Small intestine (tissue), 7 donors: ENCODE measurements around the gene SLAIN1. TPM values are rescaled to one million over a fixed set of nuclear protein-coding genes. Genes with fewer than 3 reads are reported as not detected.
A peak's percentile ranks its signal among the peaks of the same experiment; 100 is the strongest.

Source experiments
- DNase-seq, 2 donors: peaks; one replicate each; pipeline versions ENCODE4 v3.0.0 to v3.0.0-alpha.2; 2013
- FAIRE-seq: peaks from 2 replicates; lab custom pipeline; 2012; peaks lifted over from hg19 to GRCh38; lab: Jason Lieb, UNC
- H3K27ac ChIP-seq, 3 donors: one replicate each; pipeline ENCODE4 v1.5.1; 2013; ENCODE audit warnings: low read length in 2 of 3, mild to moderate bottlenecking in 2 of 3, control low read depth in 1 of 3, inconsistent platforms in 1 of 3, low read depth in 1 of 3, moderate library complexity in 1 of 3
- H3K27me3 ChIP-seq, 3 donors: one replicate each; pipeline ENCODE4 v1.6.1; 2013; ENCODE audit warnings: low read length in 3 of 3, inconsistent platforms in 1 of 3; ENCODE audit not compliant: control insufficient read depth in 3 of 3, insufficient read depth in 3 of 3
- H3K36me3 ChIP-seq, 3 donors: one replicate each; pipeline ENCODE4 v1.6.1; 2013; ENCODE audit warnings: low read length in 3 of 3, inconsistent platforms in 1 of 3, low read depth in 1 of 3, mild to moderate bottlenecking in 1 of 3, moderate library complexity in 1 of 3; ENCODE audit not compliant: control insufficient read depth in 3 of 3, insufficient read depth in 2 of 3
- H3K4me1 ChIP-seq, 3 donors: one replicate each; pipeline ENCODE4 v1.6.1; 2013; ENCODE audit warnings: low read length in 2 of 3, inconsistent platforms in 1 of 3, low read depth in 1 of 3, mild to moderate bottlenecking in 1 of 3, moderate library complexity in 1 of 3; ENCODE audit not compliant: control insufficient read depth in 3 of 3, insufficient read depth in 2 of 3
- H3K4me3 ChIP-seq, 3 donors: one replicate each; pipeline ENCODE4 v1.5.1; 2013; ENCODE audit warnings: low read length in 3 of 3, control low read depth in 1 of 3, inconsistent platforms in 1 of 3, low read depth in 1 of 3, mild to moderate bottlenecking in 1 of 3, moderate library complexity in 1 of 3
- H3K9me3 ChIP-seq, 2 donors: one replicate each; pipeline ENCODE4 v1.6.1; 2013; ENCODE audit warnings: low read depth in 1 of 2, low read length in 1 of 2; ENCODE audit not compliant: control insufficient read depth in 2 of 2, insufficient read depth in 1 of 2
- WGBS, 3 donors: extraction: QIAGEN DNeasy Blood & Tissue Kit; methylation state at CpG; one replicate each; pipeline ENCODE4 v1.1.7; 2013; 5-methylcytosine and 5-hydroxymethylcytosine counted together
- polyA plus RNA-seq, 4 donors: library from polyadenylated mRNA; stranded (reverse) in 3 of 4; unstranded in 1 of 4; fragments of 200-250 nt in 3 of 4; fragments of 120-200 nt in 1 of 4; gene quantifications; one replicate each; pipeline versions ENCODE4 v1.2.1 to v1.2.3, GENCODE V29; 2013
- donor health status: healthy with polysubstance abuse.
- donor health status: control.
- donor health status: control.
- donor health status: Bipolar disorder and iron deficiency.
- donor health status: healthy.

The SLAIN1 gene
- polyA plus RNA-seq, 4 donors: 1.3 to 9.5 (median 3.7) TPM

DNA sequence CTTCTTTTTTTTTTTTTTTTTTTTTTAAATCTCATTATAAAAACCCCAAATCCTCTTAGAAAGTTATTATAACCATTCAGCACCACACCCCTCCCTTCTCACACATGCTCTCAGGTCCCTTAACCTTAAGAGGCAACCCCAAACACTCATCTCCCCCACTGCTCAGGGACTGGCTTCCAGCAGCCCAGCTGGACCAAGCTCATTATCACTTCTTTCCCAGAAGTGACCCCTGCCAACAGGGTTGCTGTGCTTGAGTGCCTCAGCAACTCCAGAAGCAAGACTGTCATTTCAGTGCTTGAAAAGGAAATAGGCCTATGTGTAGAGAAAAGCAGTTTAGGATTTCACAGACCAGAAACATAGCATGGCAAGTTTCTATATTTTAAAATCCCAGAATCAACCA is 84.3 kb downstream of the SLAIN1 start:
- no peaks in the 10 kb centered on the region for H3K36me3 ChIP-seq
- DNase-seq (no peak), FAIRE-seq (no peak)

DNA sequence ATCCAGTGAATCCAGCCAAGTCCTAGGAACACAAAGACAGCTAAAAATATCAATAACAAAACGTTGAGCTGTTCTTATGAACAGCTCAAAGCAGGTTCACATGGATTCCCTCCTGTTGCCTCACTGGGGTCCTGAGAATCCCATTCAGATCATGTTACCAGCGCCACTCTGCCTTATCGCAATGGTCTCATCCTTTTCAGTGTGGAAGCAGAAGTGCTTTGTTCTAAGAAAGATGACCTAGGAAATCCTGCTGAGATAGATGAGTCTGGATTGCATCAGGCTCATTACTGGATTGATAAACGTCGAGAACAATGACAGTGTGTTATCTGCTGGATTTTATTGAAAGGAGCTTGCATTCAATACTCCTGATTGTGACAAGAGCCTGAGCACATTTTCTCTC is 87.0 kb downstream of the SLAIN1 start:
- 45 to 67% (median 51%) methylated on average over 5 of the region's 5 CpGs for WGBS, 3 donors
- FAIRE-seq (no peak), DNase-seq (no peak)
- peaks cover 0 to 6% (median 0%) of the 10 kb centered on the region in 3 donors for H3K4me1 ChIP-seq
- H3K27me3 ChIP-seq: no peaks in the 10 kb centered on the region
- no peak overlapping the region for H3K4me3 ChIP-seq
- H3K36me3 ChIP-seq: no peaks in the 10 kb centered on the region
- H3K9me3 ChIP-seq: no peaks in the 10 kb centered on the region
- H3K27ac ChIP-seq: no peak overlapping the region

More for the DNA sequence above, 84.3 kb downstream of the SLAIN1 start:
- Histone ChIP-seq H3K9me3 (no peaks in the 10 kb centered on the region), H3K27ac (no peak overlapping the region), H3K27me3 (no peaks in the 10 kb centered on the region), H3K4me3 (no peak overlapping the region), H3K4me1 (peaks cover 0 to 6% (median 0%) of the 10 kb centered on the region in 3 donors)

DNA sequence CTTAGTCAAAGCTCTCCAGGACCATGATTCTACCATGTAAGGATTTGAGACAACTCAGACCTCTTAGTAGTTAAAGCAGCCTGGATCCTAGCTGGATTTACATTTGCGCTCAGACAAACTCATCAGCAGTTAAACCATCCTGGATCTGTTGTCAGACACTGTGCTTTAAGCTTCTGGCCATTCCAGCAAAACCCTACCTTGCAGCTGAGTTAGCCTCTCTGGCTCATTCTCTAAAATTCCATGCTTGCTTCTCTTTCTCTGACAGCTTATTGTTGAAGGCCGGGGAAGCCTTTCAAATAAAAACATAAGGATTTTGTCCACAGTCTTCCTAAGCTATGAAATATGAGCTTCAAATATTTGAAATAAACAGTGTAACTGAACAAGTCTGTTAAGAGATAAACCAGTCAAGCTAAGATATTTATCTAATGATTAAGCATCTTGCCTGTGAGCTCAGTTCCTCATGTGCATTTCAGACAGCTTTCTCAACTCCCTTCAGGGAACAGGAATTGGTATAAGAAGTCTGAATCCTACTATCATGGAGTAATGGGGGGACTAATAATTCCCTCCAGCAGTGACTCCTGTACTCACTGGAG is 89.3 kb downstream of the SLAIN1 start:
- Histone ChIP-seq H3K27me3 (no peaks in the 10 kb centered on the region), H3K27ac (no peak overlapping the region), H3K4me1 (no peaks in the 10 kb centered on the region), H3K4me3 (no peak overlapping the region), H3K36me3 (no peaks in the 10 kb centered on the region), H3K9me3 (peaks cover 2 to 15% of the 10 kb centered on the region in 2 donors)
- no peak for FAIRE-seq
- no peak for DNase-seq
- WGBS, 3 donors: 74 to 89% (median 78%) methylated on average over 2 of the region's 2 CpGs

DNA sequence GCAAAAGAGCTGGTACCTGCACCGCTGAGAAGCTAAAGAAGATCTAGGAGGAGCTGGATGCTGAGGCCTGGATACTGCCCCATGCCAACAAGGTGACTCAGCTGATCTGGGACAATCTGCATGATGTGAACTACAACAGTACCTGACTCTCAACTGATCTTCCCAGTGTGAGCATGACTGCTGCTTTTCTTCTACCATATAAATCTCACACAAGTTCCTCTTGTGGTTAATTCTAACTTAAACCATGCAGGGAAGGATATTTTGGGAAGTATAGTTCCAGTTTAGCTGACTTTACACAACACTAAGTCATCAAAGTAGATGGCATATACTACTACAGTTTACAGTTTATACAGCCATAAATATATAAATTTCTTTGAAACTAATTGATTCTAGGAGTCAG is 91.9 kb downstream of the SLAIN1 start:
- WGBS, 3 donors: 86 to 93% (median 90%) methylated on average over 1 of the region's 1 CpG
- FAIRE-seq: no peak

DNA sequence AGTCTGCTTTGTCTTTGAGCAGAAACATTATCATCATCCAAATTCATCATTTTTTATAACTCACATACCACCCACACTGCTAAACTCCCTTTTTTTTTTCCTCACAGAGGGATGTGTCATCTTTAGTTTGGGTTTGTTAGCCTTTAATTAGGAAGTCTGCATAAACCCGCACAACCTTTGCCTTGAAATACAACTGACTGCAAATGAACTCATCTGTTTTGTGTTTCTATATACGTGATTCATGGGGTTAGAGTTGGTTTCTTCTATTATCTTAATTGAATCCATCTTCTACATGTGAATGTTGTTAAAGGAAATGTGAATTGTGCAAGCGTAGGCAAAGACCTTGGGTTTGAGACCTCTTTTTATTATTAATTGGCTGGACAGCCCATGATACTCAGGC is 102.7 kb downstream of the SLAIN1 start:
- Histone ChIP-seq H3K4me3 (no peak overlapping the region), H3K27ac (no peak overlapping the region), H3K9me3 (no peaks in the 10 kb centered on the region), H3K4me1 (no peaks in the 10 kb centered on the region), H3K36me3 (no peaks in the 10 kb centered on the region), H3K27me3 (no peaks in the 10 kb centered on the region)
- FAIRE-seq: no peak
- DNase-seq: no peak
- WGBS, 3 donors: 68 to 80% (median 69%) methylated on average over 3 of the region's 3 CpGs

More for the DNA sequence above, 91.9 kb downstream of the SLAIN1 start:
- Histone ChIP-seq H3K27ac (no peak overlapping the region), H3K9me3 (peaks cover 2 to 15% of the 10 kb centered on the region in 2 donors), H3K4me3 (no peak overlapping the region), H3K4me1 (no peaks in the 10 kb centered on the region), H3K36me3 (no peaks in the 10 kb centered on the region), H3K27me3 (no peaks in the 10 kb centered on the region)
- DNase-seq: no peak

DNA sequence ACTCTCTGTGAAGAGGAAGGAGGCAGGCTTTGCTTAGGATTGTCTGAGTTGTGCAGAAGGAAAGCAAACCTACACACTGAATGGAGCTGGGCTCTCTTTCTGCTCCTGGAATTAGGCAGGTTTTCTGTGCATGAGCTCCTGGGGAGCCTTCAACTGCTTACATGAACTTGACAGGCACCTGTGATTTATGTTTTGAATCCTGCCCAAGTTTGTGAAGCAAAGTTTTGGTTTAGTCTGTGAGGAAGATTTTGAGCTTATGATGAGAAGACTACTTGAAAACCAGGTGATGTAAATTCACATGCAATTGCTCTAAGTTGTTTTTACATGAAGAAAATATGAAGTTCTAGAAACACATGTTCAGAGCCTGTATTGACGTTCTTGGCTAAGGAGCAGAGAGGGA is 109.0 kb downstream of the SLAIN1 start:
- H3K9me3 ChIP-seq: no peaks in the 10 kb centered on the region
- H3K4me3 ChIP-seq: no peak overlapping the region
- H3K27me3 ChIP-seq: no peaks in the 10 kb centered on the region
- H3K27ac ChIP-seq: no peak overlapping the region
- no peak for FAIRE-seq
- H3K4me1 ChIP-seq: no peaks in the 10 kb centered on the region
- DNase-seq: no peak
- no peaks in the 10 kb centered on the region for H3K36me3 ChIP-seq
- WGBS, 3 donors: 71 to 88% (median 82%) methylated on average over 1 of the region's 1 CpG

DNA sequence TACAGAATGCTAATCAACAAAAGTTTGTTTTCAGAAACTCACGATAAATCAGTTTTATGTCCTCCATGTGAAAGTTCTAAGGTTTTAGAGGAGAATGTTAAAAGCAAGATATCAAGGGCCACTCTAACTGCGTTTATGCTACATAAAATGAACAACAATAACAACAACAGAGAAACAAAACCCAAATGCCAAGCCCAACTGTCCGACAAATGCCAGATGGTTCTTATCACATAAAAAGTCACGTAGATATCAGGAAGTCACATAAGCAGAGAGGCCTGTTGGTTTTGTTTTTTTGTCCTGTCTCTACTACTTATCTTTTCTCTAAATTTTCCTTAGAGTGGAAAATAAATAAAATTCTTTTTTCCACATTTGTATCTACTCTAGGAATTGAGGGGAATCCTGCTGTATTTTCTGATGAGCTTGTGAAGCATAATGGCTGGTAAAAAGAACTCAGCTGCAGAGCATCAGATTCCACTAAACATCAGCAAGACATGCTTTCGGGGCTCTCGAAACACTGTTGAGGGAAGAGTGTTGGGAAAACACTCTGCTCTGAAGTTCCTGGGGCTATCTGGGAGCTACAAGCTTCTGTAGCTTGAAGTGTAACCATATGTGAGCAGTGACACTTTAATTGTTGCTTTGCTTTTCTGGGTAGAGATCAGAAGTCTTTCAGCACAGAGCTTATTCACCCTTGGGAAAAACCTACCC is 110.1 kb downstream of the SLAIN1 start:
- no peak for FAIRE-seq
- 70 to 77% (median 72%) methylated on average over 6 of the region's 6 CpGs for WGBS, 3 donors

DNA sequence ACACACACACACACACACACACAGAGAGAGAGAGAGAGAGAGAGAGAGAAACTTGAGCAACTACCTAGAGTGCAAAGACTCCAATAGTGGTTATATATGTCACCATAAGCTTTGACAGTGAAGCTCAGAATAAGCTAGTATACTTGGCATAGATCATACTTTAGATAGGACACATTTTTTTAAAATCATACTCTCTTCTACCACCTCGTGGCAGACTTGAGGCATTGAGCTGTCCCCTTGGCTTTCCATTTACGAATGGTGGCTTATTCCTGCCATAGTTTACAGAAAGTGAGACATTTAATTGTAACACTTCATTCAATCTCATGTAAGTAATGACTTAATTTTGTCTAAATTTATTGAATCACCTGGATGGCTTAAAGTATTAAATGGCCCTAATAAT is 112.9 kb downstream of the SLAIN1 start:
- H3K27me3 ChIP-seq: no peaks in the 10 kb centered on the region
- no peaks in the 10 kb centered on the region for H3K36me3 ChIP-seq
- DNase-seq (peak; percentile 4 to 28), FAIRE-seq (no peak)
- no peaks in the 10 kb centered on the region for H3K9me3 ChIP-seq
- no peak overlapping the region for H3K4me3 ChIP-seq
- WGBS, 3 donors: 29 to 53% (median 33%) methylated on average over 2 of the region's 2 CpGs
- H3K4me1 ChIP-seq: no peaks in the 10 kb centered on the region
- H3K27ac ChIP-seq: no peak overlapping the region

More for the DNA sequence above, 110.1 kb downstream of the SLAIN1 start:
- DNase-seq: no peak
- Histone ChIP-seq H3K4me1 (no peaks in the 10 kb centered on the region), H3K27me3 (no peaks in the 10 kb centered on the region), H3K4me3 (no peak overlapping the region), H3K9me3 (no peaks in the 10 kb centered on the region), H3K27ac (no peak overlapping the region), H3K36me3 (no peaks in the 10 kb centered on the region)
